ENCODE data around the gene CASR. TPM values are rescaled to one million over a fixed set of nuclear protein-coding genes. Genes with fewer than 3 reads are reported as not detected.
"Not testable (repeated sequence)": the region's sequence is repeated elsewhere in the genome, so short reads cannot be mapped to it uniquely, and the experiment has no call there.

Gene CASR
- total RNA-seq, 4 donors from 2014 or later: under 0.01 to 0.19 TPM; not detected in 2

DNA sequence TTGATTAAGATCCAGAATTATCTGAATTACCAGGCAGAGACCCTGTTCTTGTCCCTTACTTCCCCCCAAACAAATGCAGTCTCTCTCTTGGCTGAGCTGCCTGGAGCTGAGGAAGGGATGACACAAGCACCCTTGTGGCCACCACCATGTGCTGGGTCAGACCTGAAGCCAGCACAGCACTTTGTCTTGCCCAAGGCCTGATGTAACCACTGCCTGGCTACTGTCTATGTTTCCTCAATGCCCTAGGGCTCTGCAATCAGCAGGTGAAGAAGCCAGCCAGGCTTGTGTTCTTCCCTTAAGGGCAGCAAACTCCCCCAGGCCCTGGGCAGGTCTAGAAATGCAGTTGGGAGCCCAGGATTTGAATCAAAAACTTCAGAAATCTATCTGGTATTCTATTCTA lies 15.8 kb upstream of the CASR start:
- no peak for TF ChIP-seq POLR2A (IDR thresholded peaks at IDR 0.05; ENCODE audit: low read depth)
- no peak for TF ChIP-seq EP300 (IDR thresholded peaks at IDR 0.05)
- TF ChIP-seq, protein P1, sequence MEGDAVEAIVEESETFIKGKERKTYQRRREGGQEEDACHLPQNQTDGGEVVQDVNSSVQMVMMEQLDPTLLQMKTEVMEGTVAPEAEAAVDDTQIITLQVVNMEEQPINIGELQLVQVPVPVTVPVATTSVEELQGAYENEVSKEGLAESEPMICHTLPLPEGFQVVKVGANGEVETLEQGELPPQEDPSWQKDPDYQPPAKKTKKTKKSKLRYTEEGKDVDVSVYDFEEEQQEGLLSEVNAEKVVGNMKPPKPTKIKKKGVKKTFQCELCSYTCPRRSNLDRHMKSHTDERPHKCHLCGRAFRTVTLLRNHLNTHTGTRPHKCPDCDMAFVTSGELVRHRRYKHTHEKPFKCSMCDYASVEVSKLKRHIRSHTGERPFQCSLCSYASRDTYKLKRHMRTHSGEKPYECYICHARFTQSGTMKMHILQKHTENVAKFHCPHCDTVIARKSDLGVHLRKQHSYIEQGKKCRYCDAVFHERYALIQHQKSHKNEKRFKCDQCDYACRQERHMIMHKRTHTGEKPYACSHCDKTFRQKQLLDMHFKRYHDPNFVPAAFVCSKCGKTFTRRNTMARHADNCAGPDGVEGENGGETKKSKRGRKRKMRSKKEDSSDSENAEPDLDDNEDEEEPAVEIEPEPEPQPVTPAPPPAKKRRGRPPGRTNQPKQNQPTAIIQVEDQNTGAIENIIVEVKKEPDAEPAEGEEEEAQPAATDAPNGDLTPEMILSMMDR (IDR thresholded peaks at IDR 0.05): no peak
- no peak for TF ChIP-seq POLR2AphosphoS5 (IDR thresholded peaks at IDR 0.05)
- H3K4me3 ChIP-seq: no peak overlapping the region
- no peak for DNase-seq (ENCODE audit: extremely low spot score)
- H3K27ac ChIP-seq (replicated peaks in 1 of 4): no peak overlapping the region
- intact Hi-C loops (cut with DNase I): no loop called here
- H3K9me3 ChIP-seq: peaks cover 0 to 5% (median 0%) of the 10 kb centered on the region in 4 donors
- no peaks in the 10 kb centered on the region for H3K4me1 ChIP-seq
- H3K27me3 ChIP-seq: no peaks in the 10 kb centered on the region
- no peaks in the 10 kb centered on the region for H3K36me3 ChIP-seq

DNA sequence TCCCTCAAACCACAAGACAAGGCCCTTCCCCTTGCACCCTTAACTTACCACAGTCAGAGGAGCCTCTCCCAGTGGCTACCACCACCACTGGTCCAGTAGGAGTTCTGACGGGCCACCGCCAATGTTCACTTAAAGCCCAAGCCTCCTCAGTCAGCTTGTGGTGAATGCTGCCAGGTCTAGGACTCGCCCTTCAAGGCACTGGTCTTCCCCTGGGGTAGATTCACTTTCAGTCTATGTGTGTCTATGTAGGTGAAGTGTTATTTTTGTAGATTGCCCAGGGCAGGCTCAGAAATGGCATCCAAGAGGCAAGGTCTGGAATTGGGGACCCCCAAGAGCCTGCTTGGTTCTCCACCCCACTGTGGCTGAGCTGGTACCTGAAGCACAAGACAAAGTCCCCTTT lies 15.4 kb upstream of the CASR start:
- Histone ChIP-seq H3K36me3 (no peaks in the 10 kb centered on the region), H3K9me3 (peaks cover 0 to 8% (median 0%) of the 10 kb centered on the region in 4 donors), H3K27me3 (no peaks in the 10 kb centered on the region), H3K4me1 (no peaks in the 10 kb centered on the region), H3K27ac (replicated peaks in 1 of 4) (no peak overlapping the region), H3K4me3 (no peak overlapping the region)
- 100% methylated on average over 2 of the region's 3 CpGs for WGBS
- TF ChIP-seq POLR2A (IDR thresholded peaks at IDR 0.05; ENCODE audit: low read depth): no peak
- TF ChIP-seq POLR2AphosphoS5 (IDR thresholded peaks at IDR 0.05): no peak
- TF ChIP-seq EP300 (IDR thresholded peaks at IDR 0.05): no peak
- TF ChIP-seq, protein P1 (IDR thresholded peaks at IDR 0.05): no peak
- intact Hi-C loops (cut with DNase I): no loop called here
- DNase-seq (ENCODE audit: extremely low spot score): no peak

DNA sequence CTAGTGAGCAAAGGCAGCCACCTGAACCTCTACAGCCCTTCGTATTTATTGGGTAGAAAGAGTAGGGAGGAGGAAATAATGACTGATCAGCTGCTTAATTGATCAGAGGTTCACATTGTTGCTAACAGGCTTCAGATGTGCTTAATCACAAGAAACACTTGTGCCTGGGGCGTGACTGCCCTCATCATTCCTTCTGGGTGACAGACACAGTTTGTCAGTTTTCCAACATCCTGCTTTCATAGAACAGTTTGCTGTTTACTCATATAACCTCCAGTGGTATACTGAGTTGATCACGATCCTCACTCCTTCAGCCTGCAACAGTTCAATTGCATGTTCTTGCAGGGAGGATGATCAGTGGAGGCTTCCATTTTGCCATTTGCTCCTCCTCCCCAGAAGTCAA lies 13.6 kb upstream of the CASR start:
- H3K36me3 ChIP-seq: no peaks in the 10 kb centered on the region
- H3K9me3 ChIP-seq: peaks cover 0 to 11% (median 0%) of the 10 kb centered on the region in 4 donors
- TF ChIP-seq POLR2A (IDR thresholded peaks at IDR 0.05; ENCODE audit: low read depth) (no peak), EP300 (IDR thresholded peaks at IDR 0.05) (no peak), POLR2AphosphoS5 (IDR thresholded peaks at IDR 0.05) (no peak)
- TF ChIP-seq, protein P1 (IDR thresholded peaks at IDR 0.05): no peak
- intact Hi-C loops (cut with DNase I): no loop called here
- no peaks in the 10 kb centered on the region for H3K27me3 ChIP-seq
- no peak overlapping the region for H3K4me3 ChIP-seq
- H3K4me1 ChIP-seq: no peaks in the 10 kb centered on the region
- H3K27ac ChIP-seq (replicated peaks in 1 of 4): no peak overlapping the region
- WGBS: 83% methylated on average over 3 of the region's 3 CpGs
- no peak for DNase-seq (ENCODE audit: extremely low spot score)

DNA sequence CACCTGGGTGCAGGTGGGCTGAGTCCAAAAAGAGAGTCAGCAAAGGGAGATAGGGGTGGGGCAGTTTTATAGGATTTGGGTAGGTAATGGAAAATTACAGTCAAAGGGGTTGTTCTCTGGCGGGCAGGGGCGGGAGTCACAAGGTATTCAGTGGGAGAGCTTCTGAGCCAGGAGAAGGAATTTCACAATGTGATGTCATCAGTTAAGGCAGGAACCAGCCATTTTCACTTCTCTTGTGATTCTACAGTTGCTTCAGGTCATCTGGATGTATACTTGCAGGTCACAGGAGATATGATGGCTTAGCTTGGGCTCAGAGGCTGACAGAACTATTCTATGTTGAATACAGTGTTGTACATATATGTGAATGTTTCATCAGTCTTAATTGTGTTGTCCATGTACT lies 12.1 kb upstream of the CASR start:
- H3K4me1 ChIP-seq; H3K27ac ChIP-seq (replicated peaks in 1 of 4); H3K4me3 ChIP-seq; H3K36me3 ChIP-seq; H3K27me3 ChIP-seq; DNase-seq (ENCODE audit: extremely low spot score); intact Hi-C loops (cut with DNase I): not testable (repeated sequence)
- peaks cover 0 to 11% (median 0%) of the 10 kb centered on the region in 4 donors for H3K9me3 ChIP-seq
- WGBS: 96% methylated on average over 2 of the region's 2 CpGs

DNA sequence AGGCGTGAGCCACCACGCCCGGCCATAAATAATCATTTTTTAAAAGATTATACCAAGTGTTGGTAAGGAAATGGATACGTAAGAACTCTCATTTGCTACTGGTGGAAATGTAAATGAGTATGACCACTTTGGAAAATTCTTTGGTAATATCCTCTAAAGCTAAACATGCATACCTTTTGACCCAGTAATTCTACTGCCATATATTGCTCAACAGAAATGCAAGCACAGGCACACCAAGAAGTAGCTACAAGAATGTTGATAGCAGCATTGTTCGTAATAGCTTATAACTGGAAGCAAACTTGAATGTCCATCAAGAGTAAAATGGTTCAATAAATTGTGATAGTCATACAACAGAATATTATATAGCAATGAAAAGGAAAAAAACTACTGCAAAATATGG lies 4.8 kb upstream of the CASR start:
- no peak for DNase-seq (ENCODE audit: extremely low spot score)
- Histone ChIP-seq H3K36me3 (no peaks in the 10 kb centered on the region), H3K4me1 (peaks cover 0 to 3% (median 3%) of the 10 kb centered on the region in 4 donors), H3K4me3 (no peak overlapping the region), H3K9me3 (no peaks in the 10 kb centered on the region), H3K27me3 (peaks cover 0 to 17% (median 4%) of the 10 kb centered on the region in 4 donors), H3K27ac (replicated peaks in 1 of 4) (no peak overlapping the region)
- intact Hi-C loops (cut with DNase I): no loop called here
- no peak for TF ChIP-seq POLR2AphosphoS5 (IDR thresholded peaks at IDR 0.05)
- WGBS: 90% methylated on average over 5 of the region's 5 CpGs

DNA sequence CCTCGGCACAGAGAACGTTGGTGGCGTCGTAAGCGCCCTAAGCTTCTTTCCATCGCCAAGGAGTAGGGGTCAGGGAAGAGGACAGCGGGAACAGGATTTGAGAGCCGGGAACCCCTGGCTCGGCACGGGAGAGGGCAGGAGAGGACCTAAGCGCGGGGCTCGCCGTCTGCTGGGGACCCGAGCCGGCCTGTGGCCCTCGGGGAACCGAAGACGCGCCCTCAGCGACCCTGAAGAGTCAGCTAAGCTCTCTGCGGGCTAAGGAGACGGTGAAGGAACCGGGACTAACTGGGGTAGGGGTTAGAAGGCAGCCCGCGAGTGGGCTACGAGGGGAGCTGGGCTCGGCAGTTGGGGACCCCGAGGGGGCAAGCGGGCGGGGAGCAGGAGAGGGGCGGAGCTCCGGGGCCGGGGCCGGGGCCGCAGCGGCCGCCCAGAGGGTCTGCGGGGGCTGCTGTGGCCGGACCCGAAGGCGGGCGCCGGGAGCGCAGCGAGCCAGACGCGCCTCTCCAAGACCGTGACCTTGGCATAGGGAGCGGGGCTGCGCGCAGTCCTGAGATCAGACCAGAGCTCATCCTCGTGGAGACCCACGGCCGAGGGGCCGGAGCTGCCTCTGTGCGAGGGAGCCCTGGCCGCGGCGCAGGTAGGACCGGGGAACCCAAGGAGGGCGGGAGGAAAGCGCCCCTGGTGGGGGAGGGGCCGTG lies 574 bp downstream of the CASR start:
- no peak for DNase-seq (ENCODE audit: extremely low spot score)
- no peak for TF ChIP-seq POLR2AphosphoS5 (IDR thresholded peaks at IDR 0.05)
- TF ChIP-seq EP300 (IDR thresholded peaks at IDR 0.05): no peak
- TF ChIP-seq, protein P1 (IDR thresholded peaks at IDR 0.05): no peak
- TF ChIP-seq POLR2A (IDR thresholded peaks at IDR 0.05; ENCODE audit: low read depth): no peak
- no peaks in the 10 kb centered on the region for H3K36me3 ChIP-seq
- WGBS: 1% methylated on average over 29 of the region's 64 CpGs
- peak overlapping the region in 3 of 4 donors; percentile 21 to 36 (median 23) for H3K4me3 ChIP-seq
- H3K27ac ChIP-seq (replicated peaks in 1 of 4): no peak overlapping the region
- H3K27me3 ChIP-seq: peaks cover 0 to 38% (median 17%) of the 10 kb centered on the region in 4 donors
- peaks cover 0 to 14% (median 12%) of the 10 kb centered on the region in 4 donors for H3K4me1 ChIP-seq
- intact Hi-C loops (cut with DNase I): no loop called here
- no peaks in the 10 kb centered on the region for H3K9me3 ChIP-seq
